ENCODE data around the gene SIK3. TPM values are rescaled to one million over a fixed set of nuclear protein-coding genes. Genes with fewer than 3 reads are reported as not detected.

The SIK3 gene
- total RNA-seq, 1 experiment from 2014 or later = 34.4 TPM

GRCh38 chr11:117010808-117011540, 87.3 kb downstream of the SIK3 start:
- Mint-ChIP-seq H3K27ac (peak overlapping the region; percentile 50), H3K4me3 (no peak overlapping the region), H3K27me3 (ENCODE audit: low read depth) (no peaks in the 10 kb centered on the region), H3K36me3 (no peaks in the 10 kb centered on the region), H3K9me3 (no peaks in the 10 kb centered on the region), H3K4me1 (peaks cover 22% of the 10 kb centered on the region)
- CTCF ChIA-PET = interaction anchor here (1.7 kb wide), 1 partner anchor 131 kb away, joined by 4 read pairs; no protein-coding TSS in a partner anchor
- no peak for DNase-seq (ENCODE audit: low spot score)
- POLR2A ChIA-PET = interaction anchor here (0.9 to 1.2 kb wide), 2 partner anchors 14 to 81 kb away, joined by 3 to 4 read pairs; no protein-coding TSS in a partner anchor
- no peak for ATAC-seq
- TF ChIP-seq MLX (CRISPR knock-in tag; IDR thresholded peaks at IDR 0.05) (no peak), ZNF232 (CRISPR knock-in tag; IDR thresholded peaks at IDR 0.05) (no peak), MYBL2 (CRISPR knock-in tag; IDR thresholded peaks at IDR 0.05) (no peak), ATF3 (CRISPR knock-in tag; conservative IDR thresholded peaks at IDR 0.05) (no peak), JAZF1 (CRISPR knock-in tag; IDR thresholded peaks at IDR 0.05) (no peak), HMGXB4 (CRISPR knock-in tag; IDR thresholded peaks at IDR 0.05) (no peak), RELA (CRISPR knock-in tag; IDR thresholded peaks at IDR 0.05; ENCODE audit: borderline replicate concordance) (no peak)

GRCh38 chr11:117009905-117010605, 88.2 kb downstream of the SIK3 start:
- POLR2A ChIA-PET = interaction anchor here (1.2 kb wide), 1 partner anchor 80 kb away, joined by 3 read pairs; no protein-coding TSS in a partner anchor
- H3K9me3 Mint-ChIP-seq = no peaks in the 10 kb centered on the region
- TF ChIP-seq E2F5 (CRISPR knock-in tag; IDR thresholded peaks at IDR 0.05) (no peak), IRF1 (CRISPR knock-in tag; IDR thresholded peaks at IDR 0.05) (no peak), TCF7 (CRISPR knock-in tag; IDR thresholded peaks at IDR 0.05; ENCODE audit: low read depth) (no peak), RELA (CRISPR knock-in tag; IDR thresholded peaks at IDR 0.05; ENCODE audit: borderline replicate concordance) (no peak), PRRX2 (CRISPR knock-in tag; IDR thresholded peaks at IDR 0.05) (no peak), PREB (CRISPR knock-in tag; IDR thresholded peaks at IDR 0.05; ENCODE audit: borderline replicate concordance) (no peak), TEAD4 (CRISPR knock-in tag; IDR thresholded peaks at IDR 0.05) (no peak), SMAD4 (CRISPR knock-in tag; IDR thresholded peaks at IDR 0.05) (no peak), ZNF416 (CRISPR knock-in tag; IDR thresholded peaks at IDR 0.05) (no peak), MXD4 (CRISPR knock-in tag; IDR thresholded peaks at IDR 0.05; ENCODE audit: borderline replicate concordance) (no peak), GABPB1 (CRISPR knock-in tag; IDR thresholded peaks at IDR 0.05) (no peak), ATF3 (CRISPR knock-in tag; conservative IDR thresholded peaks at IDR 0.05) (no peak), FOXK1 (CRISPR knock-in tag; IDR thresholded peaks at IDR 0.05) (no peak), USF1 (CRISPR knock-in tag; IDR thresholded peaks at IDR 0.05) (peak; percentile 40; the same call in 1 of the 2 replicates), USF2 (CRISPR knock-in tag; IDR thresholded peaks at IDR 0.05) (peak; percentile 71), TP53 (CRISPR knock-in tag; IDR thresholded peaks at IDR 0.05) (no peak)

More at GRCh38 chr11:117009905-117010605, 88.2 kb downstream of the SIK3 start:
- Mint-ChIP-seq H3K27me3 (ENCODE audit: low read depth) (no peaks in the 10 kb centered on the region), H3K27ac (peak overlapping the region; percentile 78), H3K4me1 (peaks cover 25% of the 10 kb centered on the region), H3K36me3 (no peaks in the 10 kb centered on the region), H3K4me3 (no peak overlapping the region)
- ATAC-seq (peak; percentile 73), DNase-seq (ENCODE audit: low spot score) (no peak)
- CTCF ChIA-PET = interaction anchor here (1.7 kb wide), 1 partner anchor 130 kb away, joined by 4 read pairs; no protein-coding TSS in a partner anchor

Data from WTC11 (cell line).